Prostate gland (tissue), 2 donors: ENCODE data around the gene PARG.

ENCODE experiments used
- POLR2A ChIP-seq: fragments of 450-650 bp; IDR thresholded peaks from one replicate; pipeline ENCODE4 v1.6.1; 2016; ENCODE audit warnings: antibody characterized with exemption, mild to moderate bottlenecking
- POLR2AphosphoS5 ChIP-seq: sonication (generic); formaldehyde crosslinking; IDR thresholded peaks from one replicate; pipeline ENCODE4 v1.6.1; 2017; ENCODE audit warnings: antibody characterized with exemption
- TF ChIP-seq, protein P1 (sequence below), 4 experiments: fragments of 200-600 bp in 2 of 4; fragments of 450-650 bp in 2 of 4; sonication (generic) in 2 of 4; IDR thresholded peaks; 1 replicate in 3 of 4; 2 replicates in 1 of 4; pipeline ENCODE4 v1.5.1; 2016 to 2019; ENCODE audit warnings: antibody characterized with exemption in 4 of 4, mild to moderate bottlenecking in 2 of 4, moderate library complexity in 2 of 4

DNA sequence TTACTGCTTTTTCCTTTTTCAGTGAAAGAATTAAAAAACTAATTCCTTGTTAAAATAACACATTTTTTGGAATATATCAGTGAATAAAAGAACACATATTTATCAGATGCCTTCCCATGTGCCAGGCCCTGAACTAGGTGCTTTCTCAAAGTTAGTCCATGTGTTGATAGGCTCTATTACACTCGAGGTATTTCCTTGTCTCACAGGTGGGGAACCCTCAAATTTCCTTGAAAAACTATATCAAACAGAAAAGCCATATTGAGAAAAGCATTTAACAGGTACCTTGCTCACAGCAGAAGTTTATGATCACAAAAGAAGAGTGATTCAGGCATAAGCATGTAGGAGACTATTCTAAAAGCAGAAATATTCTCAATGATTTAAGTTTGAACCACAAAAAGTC is 104.1 kb downstream of the PARG start:
- TF ChIP-seq, protein P1, sequence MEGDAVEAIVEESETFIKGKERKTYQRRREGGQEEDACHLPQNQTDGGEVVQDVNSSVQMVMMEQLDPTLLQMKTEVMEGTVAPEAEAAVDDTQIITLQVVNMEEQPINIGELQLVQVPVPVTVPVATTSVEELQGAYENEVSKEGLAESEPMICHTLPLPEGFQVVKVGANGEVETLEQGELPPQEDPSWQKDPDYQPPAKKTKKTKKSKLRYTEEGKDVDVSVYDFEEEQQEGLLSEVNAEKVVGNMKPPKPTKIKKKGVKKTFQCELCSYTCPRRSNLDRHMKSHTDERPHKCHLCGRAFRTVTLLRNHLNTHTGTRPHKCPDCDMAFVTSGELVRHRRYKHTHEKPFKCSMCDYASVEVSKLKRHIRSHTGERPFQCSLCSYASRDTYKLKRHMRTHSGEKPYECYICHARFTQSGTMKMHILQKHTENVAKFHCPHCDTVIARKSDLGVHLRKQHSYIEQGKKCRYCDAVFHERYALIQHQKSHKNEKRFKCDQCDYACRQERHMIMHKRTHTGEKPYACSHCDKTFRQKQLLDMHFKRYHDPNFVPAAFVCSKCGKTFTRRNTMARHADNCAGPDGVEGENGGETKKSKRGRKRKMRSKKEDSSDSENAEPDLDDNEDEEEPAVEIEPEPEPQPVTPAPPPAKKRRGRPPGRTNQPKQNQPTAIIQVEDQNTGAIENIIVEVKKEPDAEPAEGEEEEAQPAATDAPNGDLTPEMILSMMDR (IDR thresholded peaks at IDR 0.05): no peak
- TF ChIP-seq POLR2AphosphoS5 (no peak), POLR2A (no peak)
